ENCODE results near the gene ABCC10. TPM values are rescaled to one million over a fixed set of nuclear protein-coding genes. Genes with fewer than 3 reads are reported as not detected.

The ABCC10 gene
- polyA plus RNA-seq, 3 donors, result 7.6 to 32.8 (median 10.2) TPM

GRCh38 chr6:43488667-43489276 lies 61.4 kb downstream of the ABCC10 start:
- H3K27me3 Mint-ChIP-seq (ENCODE audit: low read depth in 3 of 3), result no peaks in the 10 kb centered on the region
- Histone ChIP-seq H3K79me2 (ENCODE audit: insufficient read depth, low read length) (peaks cover 10% of the 10 kb centered on the region), H3K27ac (ENCODE audit: low read depth in 1 of 2, low read length in 2 of 2) (no peak overlapping the region), H4K20me1 (ENCODE audit: insufficient read depth, low read length) (peaks cover 56% of the 10 kb centered on the region), H3K4me2 (replicated peaks; ENCODE audit: extremely low read depth, low read length, poor library complexity, severe bottlenecking) (no peak overlapping the region), H3K9me3 (replicated peaks in 1 of 2; ENCODE audit: control insufficient read depth in 1 of 2, insufficient read depth in 1 of 2, low read length in 2 of 2) (no peaks in the 10 kb centered on the region), H2AFZ (ENCODE audit: insufficient read depth, low read depth, low read length, poor library complexity, severe bottlenecking) (no peak overlapping the region), H3K27me3 (ENCODE audit: control insufficient read depth in 2 of 2, insufficient read depth in 2 of 2, low read length in 2 of 2) (no peaks in the 10 kb centered on the region), H3K4me1 (ENCODE audit: control insufficient read depth in 1 of 2, insufficient read depth in 2 of 2, low read length in 2 of 2) (no peaks in the 10 kb centered on the region), H3K4me3 (replicated peaks in 1 of 3; ENCODE audit: low read depth in 2 of 3, low read length in 3 of 3) (no peak overlapping the region), H3K9ac (ENCODE audit: insufficient read depth, low read length, poor library complexity, severe bottlenecking) (no peak overlapping the region), H3K36me3 (replicated peaks in 1 of 2; ENCODE audit: control insufficient read depth in 1 of 2, insufficient read depth in 2 of 2, low read length in 2 of 2) (peaks cover 17 to 64% of the 10 kb centered on the region in 2 donors)
- H3K9me3 Mint-ChIP-seq, result no peaks in the 10 kb centered on the region
- no peak for DNase-seq
- TF ChIP-seq, protein P1, sequence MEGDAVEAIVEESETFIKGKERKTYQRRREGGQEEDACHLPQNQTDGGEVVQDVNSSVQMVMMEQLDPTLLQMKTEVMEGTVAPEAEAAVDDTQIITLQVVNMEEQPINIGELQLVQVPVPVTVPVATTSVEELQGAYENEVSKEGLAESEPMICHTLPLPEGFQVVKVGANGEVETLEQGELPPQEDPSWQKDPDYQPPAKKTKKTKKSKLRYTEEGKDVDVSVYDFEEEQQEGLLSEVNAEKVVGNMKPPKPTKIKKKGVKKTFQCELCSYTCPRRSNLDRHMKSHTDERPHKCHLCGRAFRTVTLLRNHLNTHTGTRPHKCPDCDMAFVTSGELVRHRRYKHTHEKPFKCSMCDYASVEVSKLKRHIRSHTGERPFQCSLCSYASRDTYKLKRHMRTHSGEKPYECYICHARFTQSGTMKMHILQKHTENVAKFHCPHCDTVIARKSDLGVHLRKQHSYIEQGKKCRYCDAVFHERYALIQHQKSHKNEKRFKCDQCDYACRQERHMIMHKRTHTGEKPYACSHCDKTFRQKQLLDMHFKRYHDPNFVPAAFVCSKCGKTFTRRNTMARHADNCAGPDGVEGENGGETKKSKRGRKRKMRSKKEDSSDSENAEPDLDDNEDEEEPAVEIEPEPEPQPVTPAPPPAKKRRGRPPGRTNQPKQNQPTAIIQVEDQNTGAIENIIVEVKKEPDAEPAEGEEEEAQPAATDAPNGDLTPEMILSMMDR (IDR thresholded peaks at IDR 0.05), result no peak
- H3K4me1 Mint-ChIP-seq, result no peaks in the 10 kb centered on the region
- peak overlapping the region in 3 of 7 donors; percentile 14 to 37 (median 34) for H3K27ac Mint-ChIP-seq
- H3K36me3 Mint-ChIP-seq, result peaks cover 26 to 52% of the 10 kb centered on the region in 2 donors
- intact Hi-C loops (cut with micrococcal nuclease), result no loop called here
- peak overlapping the region in 1 of 2 donors; percentile 3 for H3K4me3 Mint-ChIP-seq
- 89% methylated on average over 2 of the region's 4 CpGs for WGBS (ENCODE audit: insufficient coverage)

GRCh38 chr6:43489277-43490072 lies 62.1 kb downstream of the ABCC10 start:
- WGBS (ENCODE audit: insufficient coverage), result 99% methylated on average over 9 of the region's 12 CpGs
- H3K4me2 ChIP-seq (replicated peaks; ENCODE audit: extremely low read depth, low read length, poor library complexity, severe bottlenecking), result no peak overlapping the region
- intact Hi-C loops (cut with micrococcal nuclease), result no loop called here
- H3K4me3 ChIP-seq (replicated peaks in 1 of 3; ENCODE audit: low read depth in 2 of 3, low read length in 3 of 3), result no peak overlapping the region
- H3K36me3 Mint-ChIP-seq, result peaks cover 26 to 54% of the 10 kb centered on the region in 2 donors
- no peaks in the 10 kb centered on the region for H3K27me3 Mint-ChIP-seq (ENCODE audit: low read depth in 3 of 3)
- peak overlapping the region in 1 of 2 donors; percentile 3 for H3K4me3 Mint-ChIP-seq
- no peak for DNase-seq
- no peak overlapping the region for H2AFZ ChIP-seq (ENCODE audit: insufficient read depth, low read depth, low read length, poor library complexity, severe bottlenecking)
- H3K79me2 ChIP-seq (ENCODE audit: insufficient read depth, low read length), result peaks cover 8% of the 10 kb centered on the region
- H3K4me1 ChIP-seq (ENCODE audit: control insufficient read depth in 1 of 2, insufficient read depth in 2 of 2, low read length in 2 of 2), result no peaks in the 10 kb centered on the region
- no peak overlapping the region for H3K27ac ChIP-seq (ENCODE audit: low read depth in 1 of 2, low read length in 2 of 2)
- peak overlapping the region in 1 of 7 donors; percentile 34 for H3K27ac Mint-ChIP-seq
- peaks cover 17 to 69% of the 10 kb centered on the region in 2 donors for H3K36me3 ChIP-seq (replicated peaks in 1 of 2; ENCODE audit: control insufficient read depth in 1 of 2, insufficient read depth in 2 of 2, low read length in 2 of 2)
- H3K9me3 ChIP-seq (replicated peaks in 1 of 2; ENCODE audit: control insufficient read depth in 1 of 2, insufficient read depth in 1 of 2, low read length in 2 of 2), result no peaks in the 10 kb centered on the region
- H3K9ac ChIP-seq (ENCODE audit: insufficient read depth, low read length, poor library complexity, severe bottlenecking), result no peak overlapping the region
- TF ChIP-seq, protein P1 (IDR thresholded peaks at IDR 0.05), result no peak
- H3K4me1 Mint-ChIP-seq, result no peaks in the 10 kb centered on the region
- H4K20me1 ChIP-seq (ENCODE audit: insufficient read depth, low read length), result peaks cover 58% of the 10 kb centered on the region
- H3K9me3 Mint-ChIP-seq, result no peaks in the 10 kb centered on the region
- no peaks in the 10 kb centered on the region for H3K27me3 ChIP-seq (ENCODE audit: control insufficient read depth in 2 of 2, insufficient read depth in 2 of 2, low read length in 2 of 2)
